Medulla oblongata (tissue), 1 donor: Measurements from ENCODE around the gene TRIM54.
"Not testable (repeated sequence)": the region's sequence is repeated elsewhere in the genome, so short reads cannot be mapped to it uniquely, and the experiment has no call there.

Experiments used
- DNase-seq: peaks from one replicate; pipeline ENCODE4 v3.0.0-alpha.2; 2015; ENCODE audit errors: extremely low spot score

Gene TRIM54

DNA sequence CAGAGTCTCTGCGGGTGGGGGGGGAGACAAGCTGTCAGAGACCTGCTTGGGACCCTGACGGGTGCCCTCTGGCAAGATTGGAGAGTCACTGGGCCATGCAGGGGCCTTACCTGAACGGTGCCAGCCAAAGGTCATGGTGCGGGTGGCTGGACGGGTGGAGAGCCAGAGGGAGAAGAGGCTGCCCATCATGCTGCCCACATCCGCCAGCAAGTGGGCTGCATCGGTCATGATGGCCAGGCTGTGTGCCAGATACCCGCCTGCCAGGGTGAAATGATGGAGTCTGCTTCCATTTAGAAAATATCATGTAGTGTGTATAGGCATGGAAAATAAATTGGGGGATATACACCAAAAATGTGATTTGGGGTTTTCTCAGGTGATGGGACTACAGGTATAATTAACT is 24.2 kb upstream of the TRIM54 start:
- DNase-seq: no peak

DNA sequence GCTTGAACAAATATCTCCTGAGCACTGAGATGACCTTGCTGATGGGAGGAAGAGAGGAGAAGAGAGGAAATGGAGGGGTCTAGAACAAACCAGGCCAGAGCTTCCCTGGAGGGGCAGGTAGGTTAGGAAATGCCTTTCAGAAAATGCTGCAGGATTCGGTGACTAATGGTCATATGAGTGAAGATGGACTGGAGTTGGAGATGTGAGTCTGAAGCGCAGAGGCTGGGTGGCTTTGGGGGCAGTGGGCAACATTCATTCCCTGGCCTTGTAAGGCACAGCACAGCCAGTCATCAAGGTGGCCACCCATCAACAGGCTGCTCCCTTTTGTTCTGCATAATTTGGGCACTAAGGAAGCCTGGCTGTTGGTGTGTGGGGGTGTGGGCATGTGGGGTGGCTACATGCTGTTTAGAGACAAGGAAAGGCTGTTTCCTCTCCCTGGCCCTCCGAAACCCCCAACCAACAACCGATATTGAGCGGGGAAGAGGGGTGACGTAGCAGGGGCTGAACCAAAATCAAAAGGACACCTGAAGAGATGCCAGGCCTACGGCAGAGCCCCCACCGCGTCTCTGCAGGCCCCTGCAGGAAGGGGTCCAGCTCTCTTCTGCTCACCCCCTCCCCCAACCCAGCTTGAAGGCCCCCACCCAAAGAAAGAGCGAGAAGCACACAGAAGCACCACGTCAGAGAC is 20.8 kb upstream of the TRIM54 start:
- no peak for DNase-seq

DNA sequence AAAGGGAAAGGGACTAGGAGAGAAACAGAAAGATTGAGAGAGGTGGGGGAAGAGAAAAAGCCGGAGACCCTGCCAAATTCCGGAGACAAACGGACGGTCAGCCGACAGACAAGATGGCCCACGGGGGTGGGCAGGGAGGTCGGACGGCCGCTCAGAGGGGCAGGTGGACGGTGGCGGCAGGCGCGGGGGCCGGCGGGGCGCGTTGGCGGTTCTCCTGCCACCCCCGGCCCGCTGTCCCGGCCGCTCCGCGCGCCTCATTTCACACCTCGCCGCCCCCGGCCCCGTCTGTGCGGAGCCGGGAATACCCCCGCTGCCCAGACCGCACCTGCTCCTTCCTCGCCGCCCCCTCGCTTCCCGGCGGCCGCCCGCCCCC is 20.3 kb upstream of the TRIM54 start:
- no peak for DNase-seq

DNA sequence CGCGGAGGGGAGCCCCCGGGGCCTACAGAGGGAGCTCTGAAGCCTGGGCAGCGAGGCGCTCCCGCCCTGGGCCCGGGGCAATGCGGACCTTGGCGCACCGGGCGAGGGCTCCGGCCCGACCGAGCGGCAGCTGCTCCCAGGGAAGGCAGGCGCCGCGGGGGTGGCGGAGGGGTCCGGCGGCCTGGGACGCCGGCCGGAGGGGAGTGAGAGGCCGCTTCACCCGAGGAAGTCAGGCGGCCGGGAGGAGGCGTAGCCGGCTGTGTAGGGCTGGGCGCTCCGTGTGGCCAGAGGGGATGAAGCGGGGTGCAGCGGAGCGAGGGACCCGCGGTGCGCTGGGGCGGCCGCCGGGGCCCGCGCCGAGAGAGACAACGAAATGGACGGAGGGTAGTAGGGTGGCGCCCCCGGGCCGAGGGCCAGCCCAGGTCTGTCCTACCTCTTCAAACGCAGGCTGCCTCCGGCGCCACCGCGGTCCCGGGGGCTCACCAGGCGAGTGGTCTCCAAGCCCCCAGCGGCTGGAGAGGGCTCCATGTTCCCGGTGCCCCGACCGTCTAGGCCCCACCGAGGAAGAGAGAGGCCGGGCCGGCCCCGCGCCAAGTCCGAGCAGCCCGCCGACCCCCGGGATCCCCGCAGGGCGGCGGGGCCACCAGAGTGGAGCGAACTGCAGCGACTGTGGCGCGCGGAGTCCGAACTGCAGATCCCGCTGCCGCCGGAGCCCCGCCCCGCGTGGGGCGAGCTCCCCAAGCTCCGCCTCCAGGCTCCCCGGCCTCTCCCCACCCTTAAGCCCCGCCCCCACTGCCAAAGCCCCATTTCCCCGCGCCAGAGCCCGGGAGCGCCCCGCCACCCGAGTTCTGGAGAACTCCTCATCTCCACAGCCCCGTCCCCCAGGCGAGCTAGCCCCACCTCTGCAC is 19.6 kb upstream of the TRIM54 start, which contains the start of gene SLC30A3:
TSS of gene SLC30A3 (minus strand) at position 669 of the 908 bp plus-strand sequence. CDS start at position 528, 141 bp downstream.
- no peak for DNase-seq

DNA sequence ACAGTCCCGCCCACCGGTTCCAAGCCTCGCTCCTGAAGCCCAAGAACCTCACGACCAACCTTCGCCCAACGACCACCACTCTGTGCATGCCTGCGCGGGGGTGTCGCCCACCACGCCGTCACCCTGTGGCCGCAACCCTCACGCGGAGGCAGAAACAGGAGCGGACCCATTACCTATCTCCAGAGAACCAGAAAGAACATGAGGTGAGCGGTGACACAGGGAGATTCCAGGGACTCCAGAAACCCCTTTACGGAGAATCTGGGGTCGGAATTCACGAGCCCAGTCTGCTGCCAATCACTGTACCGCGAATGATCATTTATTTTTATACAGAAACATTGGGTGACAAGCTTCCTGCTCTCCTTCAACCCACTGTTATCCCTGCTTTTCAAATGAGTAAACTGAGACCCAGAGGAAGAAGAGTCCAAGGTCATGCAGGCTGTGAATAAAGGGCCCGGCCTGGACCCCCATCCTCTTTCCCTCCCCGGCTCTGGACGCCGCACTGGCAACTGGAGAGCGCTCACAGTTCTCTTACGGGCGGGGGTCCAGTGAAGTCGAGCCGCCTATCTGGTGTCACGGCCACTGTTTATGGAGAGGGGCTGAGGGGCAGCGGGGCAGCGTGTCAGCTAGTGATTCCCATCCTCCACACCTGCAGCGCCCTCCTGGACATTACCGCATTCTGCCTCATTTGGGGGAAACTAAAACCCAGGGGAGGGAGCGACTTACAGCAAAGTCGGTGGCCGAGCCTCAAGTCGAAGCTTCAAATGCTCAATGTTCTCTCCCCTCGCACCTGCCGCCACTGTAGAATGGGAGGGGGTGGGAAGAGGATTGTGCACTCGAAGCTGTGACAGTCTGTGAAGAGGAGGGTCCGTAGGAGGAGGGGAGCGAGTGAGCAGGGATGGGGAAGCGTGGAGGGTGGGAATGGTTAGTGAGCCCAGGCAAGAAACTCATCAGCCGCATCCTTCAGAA is 18.7 kb upstream of the TRIM54 start:
- DNase-seq: no peak

DNA sequence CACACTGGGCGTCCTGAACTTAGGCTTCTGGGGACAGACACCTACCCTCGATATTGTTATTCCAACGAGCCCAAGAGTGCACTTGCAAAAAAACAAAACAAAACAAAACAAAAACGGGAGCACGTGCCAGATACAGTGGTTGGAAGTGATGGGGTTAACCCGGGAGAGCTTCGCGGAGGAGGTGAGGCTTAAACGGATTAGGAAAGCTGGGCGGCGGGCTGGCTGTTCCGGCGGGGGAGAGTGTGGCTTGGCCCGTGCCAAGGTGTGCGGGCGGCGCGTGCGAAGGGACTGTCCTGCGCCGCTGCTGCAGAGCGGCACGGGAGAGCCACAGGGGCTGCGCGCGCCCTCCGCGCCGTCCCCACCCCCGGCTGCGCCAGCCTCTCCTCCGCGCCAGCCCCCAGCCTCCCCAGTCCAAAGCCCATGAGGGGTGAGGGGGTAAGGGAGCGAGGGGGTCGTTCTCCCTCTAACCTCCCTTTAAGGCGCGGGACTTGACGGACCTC is 17.9 kb upstream of the TRIM54 start:
- DNase-seq: no peak

DNA sequence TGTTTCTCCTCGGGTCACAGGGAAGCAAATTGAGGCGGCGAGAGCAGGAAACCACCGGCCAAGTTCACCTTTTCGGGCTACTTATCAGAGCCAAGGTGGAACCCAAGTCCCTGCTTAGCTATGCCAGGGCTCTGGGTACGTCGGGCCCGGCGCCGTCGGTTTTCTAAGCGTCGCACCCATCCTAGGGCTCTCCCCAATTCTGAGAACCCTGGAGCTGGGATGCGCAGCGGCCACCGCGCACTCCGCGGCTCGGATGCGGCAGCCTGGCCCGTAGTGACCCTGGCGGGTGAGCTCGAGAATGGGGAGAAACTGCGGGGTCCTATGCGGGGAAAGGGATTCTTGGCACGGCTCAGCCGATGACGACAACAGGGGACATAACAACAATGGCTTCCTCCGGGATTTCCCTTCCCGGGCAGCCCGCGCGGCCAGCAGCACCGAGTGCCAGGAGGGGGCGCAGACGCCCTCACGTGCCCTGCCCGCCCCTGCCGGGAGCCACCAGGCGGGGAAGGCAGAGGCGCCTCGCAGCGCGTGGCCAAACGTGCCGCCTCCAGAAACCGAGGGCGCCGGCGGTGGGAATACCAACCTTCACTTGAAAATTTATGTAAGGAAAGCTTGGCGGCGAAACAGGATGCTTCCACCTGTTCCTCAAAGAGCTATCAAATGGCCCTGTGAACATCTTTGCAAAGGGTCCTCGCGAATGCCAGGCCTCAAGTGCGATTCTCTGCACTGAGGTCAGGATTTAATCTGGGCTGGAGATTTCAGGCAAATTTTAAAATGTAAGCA is 17.3 kb upstream of the TRIM54 start:
- DNase-seq: peak; percentile 9

DNA sequence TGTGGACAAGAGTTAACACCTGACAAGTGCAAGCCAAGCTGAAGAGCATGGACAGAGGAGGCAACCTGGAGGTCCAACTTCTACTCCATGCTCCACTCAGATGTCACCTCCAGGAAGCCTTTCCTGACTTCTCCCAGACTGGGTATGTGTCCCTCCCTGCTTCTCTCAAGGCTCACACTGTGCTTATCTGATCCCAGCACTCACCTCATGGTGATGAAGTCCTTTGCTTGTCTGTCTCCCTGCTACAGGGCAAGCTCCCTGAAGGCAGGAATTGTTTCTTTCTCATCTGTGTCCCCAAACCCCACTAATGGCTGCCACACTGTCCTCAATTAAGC is 16.7 kb upstream of the TRIM54 start:
- no peak for DNase-seq

DNA sequence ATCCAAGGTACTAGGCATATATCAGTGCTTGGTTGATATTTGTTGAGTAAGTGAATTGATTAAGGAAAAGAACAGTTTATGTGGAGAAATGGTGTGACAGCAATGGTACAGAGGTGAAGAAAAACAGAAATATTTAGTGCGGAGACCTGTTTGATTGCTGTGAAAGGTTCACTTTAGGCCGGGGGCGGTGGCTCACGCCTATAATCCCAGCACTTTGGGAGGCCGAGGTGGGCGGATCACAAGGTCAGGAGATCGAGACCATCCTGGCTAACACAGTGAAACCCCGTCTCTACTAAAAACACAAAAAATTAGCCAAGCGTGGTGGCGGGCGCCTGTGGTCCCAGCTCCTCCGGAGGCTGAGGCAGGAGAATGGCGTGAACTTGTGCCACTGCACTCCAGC is 13.9 kb upstream of the TRIM54 start:
- DNase-seq: not testable (repeated sequence)

DNA sequence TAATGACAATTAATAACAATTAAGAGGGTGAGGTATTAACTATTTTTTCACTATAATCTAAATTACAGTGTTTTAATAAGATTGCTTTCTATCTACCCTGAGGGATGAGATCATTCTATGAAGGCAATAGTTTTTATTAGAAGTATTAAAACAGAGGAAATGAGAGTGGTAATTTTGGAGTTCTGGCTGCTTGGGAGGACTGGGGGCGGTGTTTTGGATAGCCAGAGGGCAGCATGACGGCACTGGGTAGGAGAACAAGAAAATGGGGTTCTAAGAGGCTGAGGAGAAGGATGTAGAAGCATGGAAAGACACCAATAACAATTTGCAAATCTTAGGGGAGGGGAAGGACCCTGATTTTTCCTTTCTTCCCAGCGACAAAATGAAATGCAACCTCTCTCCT is 12.1 kb upstream of the TRIM54 start:
- DNase-seq: no peak

DNA sequence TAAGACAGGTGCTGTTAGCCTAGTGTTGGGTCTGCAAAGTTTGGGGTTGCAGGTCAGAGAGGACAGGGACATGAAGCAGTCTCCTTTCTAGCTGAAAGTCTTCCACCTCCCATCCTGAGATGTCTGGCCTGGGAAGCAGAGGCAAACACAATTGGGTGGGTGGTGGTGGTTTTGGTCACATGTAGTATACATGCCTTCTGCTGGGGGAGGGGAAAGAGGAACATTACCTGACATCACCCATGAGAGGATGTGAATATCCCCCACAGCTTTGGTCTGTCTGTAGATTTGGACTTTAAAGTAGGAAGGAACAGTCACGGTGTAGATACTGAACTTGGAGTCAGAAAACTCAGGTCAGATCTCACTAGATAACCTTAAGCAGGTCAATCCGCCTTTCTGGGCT is 11.6 kb upstream of the TRIM54 start:
- no peak for DNase-seq

DNA sequence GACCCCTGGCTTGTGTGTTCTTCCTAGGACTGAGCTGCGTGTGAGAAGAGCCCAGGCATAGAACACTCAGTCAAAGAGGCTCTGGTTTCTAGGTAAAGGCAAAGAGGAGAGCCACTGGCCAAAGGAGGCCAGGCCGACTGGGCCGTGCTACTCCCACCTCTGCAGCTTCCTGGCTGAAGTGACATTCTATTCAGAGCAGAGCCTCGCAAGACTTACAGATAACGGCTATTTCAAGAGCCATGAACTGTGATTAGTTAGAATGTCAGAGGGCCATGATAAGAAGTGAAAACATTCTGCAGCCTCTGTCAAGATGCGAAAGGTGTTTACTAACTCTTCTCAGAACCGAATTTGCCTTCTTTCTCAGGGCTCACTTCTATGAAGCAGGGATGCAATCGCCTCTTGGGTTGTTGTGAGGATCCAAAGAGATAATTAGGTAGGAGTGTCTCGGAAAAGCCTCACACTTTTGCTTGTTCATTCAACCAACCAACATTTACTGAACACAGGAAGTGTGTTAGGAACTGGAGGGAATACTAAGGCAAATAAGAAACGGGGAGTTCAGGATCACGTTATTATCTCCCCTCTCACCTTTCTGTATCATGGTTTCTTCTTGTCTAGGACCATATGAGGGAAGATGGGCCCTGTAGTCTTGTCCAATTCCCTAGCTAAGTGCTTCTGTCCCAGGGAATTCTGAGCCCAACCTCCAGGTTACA is 10.4 kb upstream of the TRIM54 start:
- no peak for DNase-seq

DNA sequence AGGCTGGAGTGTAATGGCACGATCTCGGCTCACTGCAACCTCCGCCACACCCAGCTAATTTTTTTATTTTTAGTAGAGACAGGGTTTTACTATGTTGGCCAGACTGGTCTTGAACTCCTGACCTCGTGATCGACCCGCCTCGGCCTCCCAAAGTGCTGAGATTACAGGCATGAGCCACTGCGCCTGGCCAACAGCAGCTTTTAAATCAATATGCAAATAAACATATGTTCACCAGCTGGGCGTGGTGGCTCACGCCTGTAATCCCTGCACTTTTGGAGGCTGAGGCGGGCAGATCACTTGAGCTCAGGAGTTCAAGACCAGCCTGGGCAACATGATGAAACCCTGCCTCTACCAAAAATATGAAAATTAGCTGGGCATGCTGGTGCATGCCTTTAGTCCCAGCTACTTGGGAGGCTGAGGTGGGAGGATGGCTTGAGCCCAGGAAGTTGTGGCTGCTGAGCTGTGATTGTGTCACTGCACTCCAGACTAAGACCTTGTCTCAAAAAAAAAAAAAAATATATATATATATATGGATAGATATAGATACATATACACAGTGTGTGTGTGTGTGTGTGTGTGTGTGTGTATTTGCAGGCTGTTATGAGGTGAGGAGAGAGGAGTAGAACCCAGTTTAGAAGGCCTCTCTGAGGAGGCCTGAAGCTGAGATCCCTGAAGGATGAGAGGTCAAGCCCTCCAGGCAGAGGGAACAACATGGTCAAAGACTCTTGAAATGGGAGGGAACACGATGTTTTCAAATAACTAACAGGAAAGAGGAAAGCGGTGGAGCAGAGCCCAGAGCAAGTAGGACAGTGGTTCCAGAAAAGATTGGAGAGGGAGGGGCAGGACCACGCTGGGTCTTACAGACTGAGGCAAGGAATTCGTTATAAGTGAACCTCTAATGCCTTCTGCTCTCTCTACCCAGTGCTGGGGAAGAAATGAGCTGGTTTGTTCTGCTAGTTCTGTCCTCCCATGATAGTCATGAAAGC is 9.4 kb upstream of the TRIM54 start:
- not testable (repeated sequence) for DNase-seq

DNA sequence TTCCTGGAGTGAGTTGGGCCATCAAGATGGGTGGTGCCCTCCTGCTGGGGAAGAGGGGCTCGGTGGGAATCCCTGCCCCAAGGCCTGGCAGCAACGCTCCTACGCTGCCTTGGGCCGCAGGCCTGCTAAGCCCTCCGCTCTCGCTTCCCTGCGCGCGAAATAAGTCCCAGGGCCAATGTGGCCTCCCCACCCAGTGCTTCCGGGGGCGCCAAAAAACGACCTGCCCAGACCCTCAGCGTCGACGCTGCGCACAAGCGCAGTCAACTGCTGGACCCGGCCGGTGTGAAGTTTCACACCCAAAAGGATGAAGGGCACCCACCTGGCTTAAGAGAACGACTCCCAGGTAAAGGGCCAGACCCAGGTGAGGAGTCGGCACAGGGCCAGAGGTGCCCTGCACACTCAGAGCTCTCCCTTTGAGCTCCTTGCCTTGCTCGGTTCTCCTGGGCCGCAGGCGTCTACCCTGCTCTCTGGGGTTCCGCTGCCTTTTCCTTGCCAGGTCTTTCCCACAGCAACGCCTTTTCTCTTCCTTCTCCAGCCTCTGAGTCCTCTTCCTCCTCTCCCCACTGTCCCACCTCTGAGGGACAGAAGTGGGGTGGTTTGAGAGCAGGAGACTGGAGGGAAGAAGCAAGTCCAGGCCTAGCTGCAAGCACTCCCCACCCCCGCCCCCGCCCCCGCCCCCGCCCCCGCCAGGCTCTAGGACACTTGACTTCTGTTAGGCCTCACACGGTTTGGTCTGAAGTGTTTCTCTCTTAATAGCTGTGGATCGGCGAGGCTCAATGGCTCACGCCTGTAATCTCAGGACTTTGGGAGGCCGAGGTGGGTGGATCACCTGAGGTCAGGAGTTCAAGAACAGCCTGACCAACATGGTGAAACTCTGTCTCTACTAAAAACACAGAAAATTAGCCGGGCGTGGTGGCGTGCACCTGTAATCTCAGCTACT is 6.7 kb upstream of the TRIM54 start, which contains the start of gene DNAJC5G:
TSS of gene DNAJC5G (plus strand) at position 223 of the 940 bp plus-strand sequence. CDS start 1,296 bp downstream, outside the sequence.
- DNase-seq: no peak

DNA sequence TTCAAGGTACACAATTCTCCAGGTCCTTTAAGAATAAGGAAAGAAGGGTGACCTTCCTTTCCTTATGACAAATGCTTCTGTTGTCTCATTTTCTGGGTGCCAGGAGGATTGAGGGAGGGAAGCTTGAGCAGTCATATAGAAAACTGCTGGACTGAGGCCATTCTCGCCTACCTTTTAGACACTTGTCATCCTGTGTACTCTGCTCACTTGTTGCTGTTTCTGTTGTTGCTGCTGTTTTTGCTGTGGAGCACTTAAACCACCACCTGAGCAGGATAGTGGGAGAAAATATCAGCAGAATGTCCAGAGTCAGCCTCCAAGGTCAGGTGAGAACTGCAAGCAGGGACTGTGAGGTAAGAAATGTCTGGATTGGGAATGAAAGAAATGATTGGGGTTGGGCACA is 4.2 kb upstream of the TRIM54 start:
- no peak for DNase-seq

DNA sequence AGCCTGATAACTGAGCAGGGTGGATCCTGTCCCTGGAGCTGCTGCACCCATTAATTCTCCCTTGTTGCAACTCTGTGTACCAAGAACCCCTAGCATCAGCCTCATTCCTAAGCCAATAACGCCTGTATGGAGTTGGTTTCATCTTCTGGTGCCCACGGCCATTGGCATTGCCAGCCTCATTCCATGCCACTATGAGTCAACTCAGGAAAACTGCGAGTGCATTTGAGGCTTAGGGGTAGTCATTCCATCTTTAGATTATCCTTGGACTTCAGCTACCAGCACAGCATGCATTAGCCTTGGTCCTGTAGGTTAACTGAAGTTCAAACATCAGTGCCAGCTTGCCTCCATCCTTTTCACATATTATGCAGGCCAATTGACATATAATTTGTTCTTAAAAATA is 1.4 kb upstream of the TRIM54 start:
- no peak for DNase-seq

DNA sequence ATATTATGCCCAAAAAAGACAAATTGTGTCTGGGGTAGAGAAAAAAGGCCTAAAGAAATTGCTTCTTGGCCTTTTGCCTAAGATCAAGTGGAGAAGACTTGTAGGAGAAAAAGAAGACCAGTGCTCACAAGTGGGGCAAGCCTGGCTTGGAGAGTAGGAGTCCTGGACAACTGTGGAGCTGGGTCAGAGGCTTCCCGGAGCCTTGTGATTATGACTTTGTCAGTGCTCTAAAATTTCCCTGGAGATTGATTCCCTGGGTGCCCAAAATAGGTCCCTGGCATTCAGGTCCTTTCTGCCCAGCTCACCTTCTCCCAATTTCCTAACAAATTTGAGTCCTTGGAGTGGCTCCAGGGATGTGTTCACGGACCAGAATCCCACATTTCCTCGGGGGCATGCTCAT is 787 bp upstream of the TRIM54 start:
- DNase-seq: no peak

DNA sequence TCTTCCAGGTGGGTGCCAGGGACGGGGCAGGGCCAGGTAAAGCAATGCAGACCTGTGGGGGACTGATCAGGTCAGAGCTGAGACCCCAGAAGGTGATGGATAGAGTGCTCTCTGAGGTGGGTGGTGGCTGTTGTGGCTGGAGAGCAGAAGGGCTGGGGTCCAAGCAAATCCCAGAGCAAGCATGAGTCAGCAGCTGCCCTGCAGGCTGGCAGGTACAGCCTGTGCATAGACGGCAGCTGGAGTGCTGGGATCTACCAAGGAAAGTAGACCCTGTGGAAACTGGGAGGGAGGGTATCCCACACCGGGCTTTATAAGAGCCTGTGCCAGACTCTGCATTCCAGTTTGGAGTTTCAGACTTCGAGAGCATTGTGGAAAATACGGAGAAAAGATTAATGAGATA is 663 bp downstream of the TRIM54 start:
- no peak for DNase-seq
